GM23338 (cell line): ENCODE results near the gene DIP2C. TPM values are rescaled to one million over a fixed set of nuclear protein-coding genes. Genes with fewer than 3 reads are reported as not detected.

Experiments
- ATAC-seq: fragments of 200-7000 bp; cut with Tn5 transposase; 3 replicates; pipeline ENCODE4 v1.9.1; 2020
- DNase-seq: peaks from one replicate; pipeline ENCODE4 v3.0.0-alpha.2; 2015; ENCODE audit warnings: low spot score
- H2AFZ ChIP-seq: fragments of 200-600 bp; sonication (generic); 2 replicates; pipeline ENCODE4 v1.8.0; 2016; ENCODE audit warnings: antibody characterized with exemption, mild to moderate bottlenecking, moderate library complexity
- H3F3A ChIP-seq: fragments of 200-600 bp; sonication (generic); replicated peaks from 2 replicates; pipeline ENCODE4 v1.8.0; 2017; ENCODE audit warnings: antibody characterized with exemption, mixed run types, low read depth
- H3K27ac ChIP-seq: fragments of 200-600 bp; sonication (generic); 2 replicates; pipeline ENCODE4 v1.6.1; 2016; ENCODE audit warnings: low read depth
- H3K27me3 ChIP-seq: fragments of 200-600 bp; sonication (generic); 2 replicates; pipeline ENCODE4 v1.8.0; 2016; ENCODE audit warnings: mild to moderate bottlenecking, mixed run types, moderate library complexity; ENCODE audit not compliant: insufficient read depth
- H3K36me3 ChIP-seq: fragments of 200-600 bp; sonication (generic); 2 replicates; pipeline ENCODE4 v1.8.0; 2016; ENCODE audit warnings: mild to moderate bottlenecking; ENCODE audit not compliant: insufficient read depth
- H3K4me1 ChIP-seq: fragments of 200-600 bp; sonication (generic); 2 replicates; pipeline ENCODE4 v1.8.0; 2016; ENCODE audit warnings: mild to moderate bottlenecking, moderate library complexity; ENCODE audit not compliant: insufficient read depth
- H3K4me2 ChIP-seq: fragments of 200-600 bp; sonication (generic); 2 replicates; pipeline ENCODE4 v1.7.1; 2017; ENCODE audit warnings: mixed run types
- H3K4me3 ChIP-seq: fragments of 200-600 bp; sonication (generic); 2 replicates; pipeline ENCODE4 v1.6.1; 2016; ENCODE audit warnings: mixed run types
- H3K79me2 ChIP-seq: fragments of 200-600 bp; sonication (generic); replicated peaks from 2 replicates; pipeline ENCODE4 v1.8.0; 2017; ENCODE audit warnings: mild to moderate bottlenecking; ENCODE audit not compliant: insufficient read depth
- H3K9me2 ChIP-seq: fragments of 200-600 bp; sonication (generic); 2 replicates; pipeline ENCODE4 v1.8.0; 2017; ENCODE audit not compliant: insufficient read depth
- H4K20me1 ChIP-seq: fragments of 200-600 bp; sonication (generic); replicated peaks from 2 replicates; pipeline ENCODE4 v1.8.0; 2017; ENCODE audit warnings: mild to moderate bottlenecking; ENCODE audit not compliant: insufficient read depth
- H3K27ac Mint-ChIP-seq: 2 replicates; pipeline ENCODE4 v1.8.0; 2020; ENCODE audit warnings: inconsistent platforms, mild to moderate bottlenecking, moderate library complexity, mixed read lengths
- H3K27me3 Mint-ChIP-seq: 3 replicates; pipeline ENCODE4 v1.8.0; 2022; ENCODE audit warnings: low read depth, mild to moderate bottlenecking, moderate library complexity, mixed read lengths, inconsistent platforms; ENCODE audit not compliant: insufficient read depth, poor library complexity
- H3K36me3 Mint-ChIP-seq: 3 replicates; pipeline ENCODE4 v1.8.0; 2021; ENCODE audit warnings: low read depth, mild to moderate bottlenecking, inconsistent platforms, moderate library complexity, mixed read lengths
- H3K4me1 Mint-ChIP-seq: 3 replicates; pipeline ENCODE4 v1.8.0; 2020; ENCODE audit warnings: mild to moderate bottlenecking, inconsistent platforms, mixed read lengths
- H3K4me3 Mint-ChIP-seq: 3 replicates; pipeline ENCODE4 v1.8.0; 2021; ENCODE audit warnings: moderate library complexity, mild to moderate bottlenecking, inconsistent platforms, mixed read lengths
- H3K9me3 Mint-ChIP-seq: 3 replicates; pipeline ENCODE4 v1.8.0; 2020; ENCODE audit warnings: moderate library complexity, mild to moderate bottlenecking, inconsistent platforms, mixed read lengths
- CREB1 ChIP-seq: fragments of 250-450 bp; sonication (Bioruptor Pico); IDR thresholded peaks from 2 replicates; pipeline ENCODE4 v1.5.0; 2020; ENCODE audit warnings: low read depth, mild to moderate bottlenecking, moderate library complexity
- EZH2 ChIP-seq: fragments of 200-600 bp; sonication (generic); IDR thresholded peaks from one replicate; pipeline ENCODE4 v1.8.0; 2017; ENCODE audit warnings: antibody characterized with exemption, mild to moderate bottlenecking, low read depth; ENCODE audit not compliant: unreplicated experiment
- EZH2phosphoT487 ChIP-seq: fragments of 200-600 bp; sonication (generic); IDR thresholded peaks from one replicate; pipeline ENCODE4 v1.8.1; 2018; ENCODE audit warnings: antibody characterized with exemption; ENCODE audit not compliant: unreplicated experiment
- JUNB ChIP-seq: IDR thresholded peaks from one replicate; pipeline ENCODE4 v1.6.1; 2016; ENCODE audit warnings: antibody characterized with exemption; ENCODE audit not compliant: unreplicated experiment
- STAT1 ChIP-seq: IDR thresholded peaks from one replicate; pipeline ENCODE4 v1.6.1; 2016; ENCODE audit warnings: antibody characterized with exemption; ENCODE audit not compliant: unreplicated experiment
- ZNF114 ChIP-seq: fragments of 250-450 bp; sonication (Bioruptor Pico); IDR thresholded peaks from 2 replicates; pipeline ENCODE4 v1.5.0; 2020; ENCODE audit warnings: mild to moderate bottlenecking, moderate library complexity
- ZNF331 ChIP-seq: fragments of 250-450 bp; sonication (Bioruptor Pico); IDR thresholded peaks from 2 replicates; pipeline ENCODE4 v1.5.0; 2020; ENCODE audit warnings: low read depth, mild to moderate bottlenecking, moderate library complexity
- ZNF462 ChIP-seq: fragments of 250-450 bp; sonication (Bioruptor Pico); IDR thresholded peaks from 2 replicates; pipeline ENCODE4 v1.5.0; 2020; ENCODE audit warnings: mild to moderate bottlenecking, moderate library complexity
- polyA plus RNA-seq: library from polyadenylated mRNA; unstranded; fragments of >200 nt; fragmentation: Nextera tagmentation; extraction: Ambion mirVana; gene quantifications from 2 replicates; pipeline ENCODE4 v1.2.1, GENCODE V29; 2016
- total RNA-seq: library from RNA; depleted of rRNA; stranded (reverse); fragments of >200 nt; shearing (Covaris generic); gene quantifications from 2 replicates; pipeline ENCODE4 v1.2.3, GENCODE V29; 2014
- TF ChIP-seq, protein P1 (sequence below): IDR thresholded peaks from one replicate; pipeline ENCODE4 v1.6.1; 2018; ENCODE audit warnings: antibody characterized with exemption; ENCODE audit not compliant: unreplicated experiment
- TF ChIP-seq, protein P2 (sequence below), 2 experiments: fragments of 200-600 bp in 1 of 2; sonication (generic) in 1 of 2; conservative IDR thresholded peaks; 2 replicates each; pipeline versions ENCODE4 v1.5.1 to v1.6.1; 2016 to 2017; ENCODE audit warnings: antibody characterized with exemption in 2 of 2, low read depth in 2 of 2, mild to moderate bottlenecking in 2 of 2, moderate library complexity in 1 of 2
- TF ChIP-seq, protein P3 (sequence below): IDR thresholded peaks from 2 replicates; pipeline ENCODE4 v1.6.1; 2016; ENCODE audit warnings: antibody characterized with exemption

The DIP2C gene
- total and polyA plus RNA-seq, 2 experiments from 2014 or later = 5.1 to 7.7 TPM

- TF ChIP-seq, protein P1, sequence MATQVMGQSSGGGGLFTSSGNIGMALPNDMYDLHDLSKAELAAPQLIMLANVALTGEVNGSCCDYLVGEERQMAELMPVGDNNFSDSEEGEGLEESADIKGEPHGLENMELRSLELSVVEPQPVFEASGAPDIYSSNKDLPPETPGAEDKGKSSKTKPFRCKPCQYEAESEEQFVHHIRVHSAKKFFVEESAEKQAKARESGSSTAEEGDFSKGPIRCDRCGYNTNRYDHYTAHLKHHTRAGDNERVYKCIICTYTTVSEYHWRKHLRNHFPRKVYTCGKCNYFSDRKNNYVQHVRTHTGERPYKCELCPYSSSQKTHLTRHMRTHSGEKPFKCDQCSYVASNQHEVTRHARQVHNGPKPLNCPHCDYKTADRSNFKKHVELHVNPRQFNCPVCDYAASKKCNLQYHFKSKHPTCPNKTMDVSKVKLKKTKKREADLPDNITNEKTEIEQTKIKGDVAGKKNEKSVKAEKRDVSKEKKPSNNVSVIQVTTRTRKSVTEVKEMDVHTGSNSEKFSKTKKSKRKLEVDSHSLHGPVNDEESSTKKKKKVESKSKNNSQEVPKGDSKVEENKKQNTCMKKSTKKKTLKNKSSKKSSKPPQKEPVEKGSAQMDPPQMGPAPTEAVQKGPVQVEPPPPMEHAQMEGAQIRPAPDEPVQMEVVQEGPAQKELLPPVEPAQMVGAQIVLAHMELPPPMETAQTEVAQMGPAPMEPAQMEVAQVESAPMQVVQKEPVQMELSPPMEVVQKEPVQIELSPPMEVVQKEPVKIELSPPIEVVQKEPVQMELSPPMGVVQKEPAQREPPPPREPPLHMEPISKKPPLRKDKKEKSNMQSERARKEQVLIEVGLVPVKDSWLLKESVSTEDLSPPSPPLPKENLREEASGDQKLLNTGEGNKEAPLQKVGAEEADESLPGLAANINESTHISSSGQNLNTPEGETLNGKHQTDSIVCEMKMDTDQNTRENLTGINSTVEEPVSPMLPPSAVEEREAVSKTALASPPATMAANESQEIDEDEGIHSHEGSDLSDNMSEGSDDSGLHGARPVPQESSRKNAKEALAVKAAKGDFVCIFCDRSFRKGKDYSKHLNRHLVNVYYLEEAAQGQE = no peak
- TF ChIP-seq EZH2phosphoT487 (no peak), STAT1 (no peak), ZNF114 (no peak), ZNF331 (CRISPR knock-in tag) (no peak), CREB1 (CRISPR knock-in tag) (no peak), EZH2 (no peak), JUNB (no peak)
- TF ChIP-seq, protein P2, sequence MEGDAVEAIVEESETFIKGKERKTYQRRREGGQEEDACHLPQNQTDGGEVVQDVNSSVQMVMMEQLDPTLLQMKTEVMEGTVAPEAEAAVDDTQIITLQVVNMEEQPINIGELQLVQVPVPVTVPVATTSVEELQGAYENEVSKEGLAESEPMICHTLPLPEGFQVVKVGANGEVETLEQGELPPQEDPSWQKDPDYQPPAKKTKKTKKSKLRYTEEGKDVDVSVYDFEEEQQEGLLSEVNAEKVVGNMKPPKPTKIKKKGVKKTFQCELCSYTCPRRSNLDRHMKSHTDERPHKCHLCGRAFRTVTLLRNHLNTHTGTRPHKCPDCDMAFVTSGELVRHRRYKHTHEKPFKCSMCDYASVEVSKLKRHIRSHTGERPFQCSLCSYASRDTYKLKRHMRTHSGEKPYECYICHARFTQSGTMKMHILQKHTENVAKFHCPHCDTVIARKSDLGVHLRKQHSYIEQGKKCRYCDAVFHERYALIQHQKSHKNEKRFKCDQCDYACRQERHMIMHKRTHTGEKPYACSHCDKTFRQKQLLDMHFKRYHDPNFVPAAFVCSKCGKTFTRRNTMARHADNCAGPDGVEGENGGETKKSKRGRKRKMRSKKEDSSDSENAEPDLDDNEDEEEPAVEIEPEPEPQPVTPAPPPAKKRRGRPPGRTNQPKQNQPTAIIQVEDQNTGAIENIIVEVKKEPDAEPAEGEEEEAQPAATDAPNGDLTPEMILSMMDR (conservative IDR thresholded peaks at IDR 0.05; ENCODE audit: low read depth in 2 of 2) = no peak
- TF ChIP-seq, protein P3, sequence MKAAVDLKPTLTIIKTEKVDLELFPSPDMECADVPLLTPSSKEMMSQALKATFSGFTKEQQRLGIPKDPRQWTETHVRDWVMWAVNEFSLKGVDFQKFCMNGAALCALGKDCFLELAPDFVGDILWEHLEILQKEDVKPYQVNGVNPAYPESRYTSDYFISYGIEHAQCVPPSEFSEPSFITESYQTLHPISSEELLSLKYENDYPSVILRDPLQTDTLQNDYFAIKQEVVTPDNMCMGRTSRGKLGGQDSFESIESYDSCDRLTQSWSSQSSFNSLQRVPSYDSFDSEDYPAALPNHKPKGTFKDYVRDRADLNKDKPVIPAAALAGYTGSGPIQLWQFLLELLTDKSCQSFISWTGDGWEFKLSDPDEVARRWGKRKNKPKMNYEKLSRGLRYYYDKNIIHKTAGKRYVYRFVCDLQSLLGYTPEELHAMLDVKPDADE = no peak
These were observed 311.1 kb downstream of the DIP2C start (continued) for GRCh38 chr10:378230-378929.

GRCh38 chr10:377228-377627 lies 312.2 kb downstream of the DIP2C start:
- H2AFZ ChIP-seq = no peak overlapping the region
- no peak overlapping the region for H3K4me3 ChIP-seq
- no peaks in the 10 kb centered on the region for H4K20me1 ChIP-seq
- ATAC-seq (no peak), DNase-seq (no peak)
- H3K36me3 ChIP-seq = no peaks in the 10 kb centered on the region
- no peaks in the 10 kb centered on the region for H3K4me1 ChIP-seq
- H3K4me2 ChIP-seq = no peak overlapping the region
- Mint-ChIP-seq H3K4me1 (peaks cover 11% of the 10 kb centered on the region), H3K27ac (no peak overlapping the region), H3K27me3 (peaks cover 2% of the 10 kb centered on the region), H3K9me3 (no peaks in the 10 kb centered on the region), H3K36me3 (peaks cover 7% of the 10 kb centered on the region), H3K4me3 (no peak overlapping the region)
- no peaks in the 10 kb centered on the region for H3K79me2 ChIP-seq
- peaks cover 7% of the 10 kb centered on the region; the same call in 1 of the 2 replicates for H3F3A ChIP-seq
- 0 out of 2 replicates have a peak, but pooled peaks cover 4% of the 10 kb centered on the region for H3K9me2 ChIP-seq
- no peak overlapping the region for H3K27ac ChIP-seq
- no peaks in the 10 kb centered on the region for H3K27me3 ChIP-seq
- TF ChIP-seq EZH2 (no peak), ZNF462 (CRISPR knock-in tag) (no peak), JUNB (no peak)
